AG04450 (cell line): ENCODE measurements around the gene OR2B6. TPM values are rescaled to one million over a fixed set of nuclear protein-coding genes. Genes with fewer than 3 reads are reported as not detected.

Source experiments
- CTCF ChIA-PET: fragments of 300-600, 350-600 bp; formaldehyde crosslinking; extraction: SDS; loops from one replicate; lab custom pipeline; 2022; ENCODE audit warnings: antibody characterized with exemption, inconsistent platforms; lab: Charles Lee
- POLR2A ChIA-PET: fragments of 350-600 bp; formaldehyde crosslinking; extraction: SDS; loops from one replicate; lab custom pipeline; 2021; ENCODE audit warnings: antibody characterized with exemption, inconsistent platforms; lab: Yijun Ruan, JAX
- DNase-seq: peaks from one replicate; pipeline ENCODE4 v3.0.0-alpha.2; 2011; ENCODE audit warnings: low read depth, low spot score
- H3K27ac ChIP-seq: one replicate; pipeline ENCODE4 v1.5.1; 2012; ENCODE audit warnings: low read depth, low read length, control low read depth
- H3K27me3 ChIP-seq: one replicate; pipeline ENCODE4 v1.6.0; 2012; ENCODE audit warnings: low read length; ENCODE audit not compliant: control insufficient read depth, insufficient read depth
- H3K4me3 ChIP-seq: 2 replicates; pipeline ENCODE4 v1.5.1; 2011; ENCODE audit warnings: mild to moderate bottlenecking, low read depth, low read length, control low read depth
- H3K9me3 ChIP-seq: 2 replicates; pipeline ENCODE4 v1.5.1; 2012; ENCODE audit warnings: low read length; ENCODE audit not compliant: control insufficient read depth, insufficient read depth
- CTCF ChIP-seq: IDR thresholded peaks from 2 replicates; pipeline ENCODE4 v1.5.1; 2011; ENCODE audit warnings: low read depth, low read length, control low read depth, inconsistent platforms
- polyA plus RNA-seq: library from polyadenylated mRNA; depleted of rRNA; stranded (reverse); fragments of >200 nt; gene quantifications from 2 replicates; pipeline ENCODE4 v1.2.3, GENCODE V29; 2011

The OR2B6 gene
- polyA plus RNA-seq, 1 experiment = 0.09 TPM

GRCh38 chr6:27962506-27962905 lies 5.5 kb downstream of the OR2B6 start:
- TF ChIP-seq CTCF = no peak

GRCh38 chr6:27966044-27966443 lies 9.0 kb downstream of the OR2B6 start:
- TF ChIP-seq CTCF = no peak
- Histone ChIP-seq H3K27me3 (no peaks in the 10 kb centered on the region), H3K4me3 (no peak overlapping the region), H3K9me3 (peaks cover 6% of the 10 kb centered on the region; the same call in 1 of the 2 replicates), H3K27ac (no peak overlapping the region)
- POLR2A ChIA-PET = no interaction called here
- CTCF ChIA-PET = no interaction called here
- DNase-seq = no peak

More at GRCh38 chr6:27962506-27962905, 5.5 kb downstream of the OR2B6 start:
- Histone ChIP-seq H3K27me3 (no peaks in the 10 kb centered on the region), H3K4me3 (no peak overlapping the region), H3K9me3 (peaks cover 6% of the 10 kb centered on the region; the same call in 1 of the 2 replicates), H3K27ac (no peak overlapping the region)
- ChIA-PET POLR2A (no interaction called here), CTCF (no interaction called here)
- DNase-seq = no peak

- ChIA-PET POLR2A (no interaction called here), CTCF (no interaction called here)
- Histone ChIP-seq H3K4me3 (no peak overlapping the region), H3K27me3 (no peaks in the 10 kb centered on the region), H3K9me3 (peaks cover 6% of the 10 kb centered on the region; the same call in 1 of the 2 replicates), H3K27ac (no peak overlapping the region)
- no peak for DNase-seq
- no peak for TF ChIP-seq CTCF
These were observed 9.9 kb downstream of the OR2B6 start for GRCh38 chr6:27966816-27967426.

GRCh38 chr6:27970444-27970843 lies 13.4 kb downstream of the OR2B6 start:
- POLR2A ChIA-PET = no interaction called here
- no peak overlapping the region for H3K4me3 ChIP-seq
- CTCF ChIA-PET = interaction anchor here (0.7 kb wide), 1 partner anchor 1523 kb away, joined by 3 read pairs; no protein-coding TSS in a partner anchor
- no peak overlapping the region for H3K27ac ChIP-seq
- DNase-seq = no peak
- H3K9me3 ChIP-seq = peaks cover 6% of the 10 kb centered on the region; the same call in 1 of the 2 replicates
- no peaks in the 10 kb centered on the region for H3K27me3 ChIP-seq
- no peak for TF ChIP-seq CTCF

- CTCF ChIA-PET = no interaction called here
- TF ChIP-seq CTCF = no peak
- POLR2A ChIA-PET = no interaction called here
- no peak for DNase-seq
- H3K27ac ChIP-seq = no peak overlapping the region
- H3K9me3 ChIP-seq = no peaks in the 10 kb centered on the region
- no peaks in the 10 kb centered on the region for H3K27me3 ChIP-seq
- no peak overlapping the region for H3K4me3 ChIP-seq
These were observed 15.7 kb downstream of the OR2B6 start for GRCh38 chr6:27972750-27973149.
